ENCODE data around the gene FAM193A. TPM values are rescaled to one million over a fixed set of nuclear protein-coding genes. Genes with fewer than 3 reads are reported as not detected.

FAM193A gene
- total and polyA plus RNA-seq, 2 donors (not counting 1 experiment from before 2014, with no cell fraction given) = 16.0 to 62.7 TPM

- TF ChIP-seq CTCF (IDR thresholded peaks at IDR 0.05) (no peak), EZH2 (IDR thresholded peaks at IDR 0.05; ENCODE audit: borderline replicate concordance, insufficient read depth, low read depth, low read length, poor library complexity, severe bottlenecking) (no peak)
- Histone ChIP-seq H3K36me3 (replicated peaks in 1 of 2; ENCODE audit: control extremely low read depth in 1 of 2, control insufficient read depth in 1 of 2, extremely low read depth in 1 of 2, insufficient read depth in 2 of 2, low read length in 1 of 2) (peaks cover 4 to 57% of the 10 kb centered on the region in 2 experiments), H3K9me3 (ENCODE audit: control extremely low read depth in 1 of 3, control insufficient read depth in 2 of 3, insufficient read depth in 1 of 3, low read length in 2 of 3) (no peaks in the 10 kb centered on the region), H3K4me3 (ENCODE audit: control extremely low read depth in 1 of 5, extremely low read depth in 1 of 5, insufficient read depth in 1 of 5, low read depth in 2 of 5, low read length in 4 of 5) (no peak overlapping the region), H3K27ac (ENCODE audit: low read length in 2 of 2) (peak overlapping the region in 1 of 2 donors; percentile 2), H2AFZ (ENCODE audit: insufficient read depth, low read depth, low read length, poor library complexity, severe bottlenecking) (no peak overlapping the region), H3K27me3 (replicated peaks in 1 of 4; ENCODE audit: control extremely low read depth in 1 of 4, control insufficient read depth in 3 of 4, insufficient read depth in 4 of 4, low read length in 3 of 4) (no peaks in the 10 kb centered on the region), H3K4me1 (ENCODE audit: control insufficient read depth in 2 of 2, insufficient read depth in 2 of 2, low read length in 2 of 2) (peaks cover 27 to 36% of the 10 kb centered on the region in 2 donors), H4K20me1 (ENCODE audit: control insufficient read depth, insufficient read depth, low read length, poor library complexity, severe bottlenecking) (peaks cover 16% of the 10 kb centered on the region), H3K9ac (ENCODE audit: low read length) (no peak overlapping the region), H3K4me2 (replicated peaks; ENCODE audit: low read depth, low read length, poor library complexity, severe bottlenecking) (no peak overlapping the region), H3K79me2 (ENCODE audit: control insufficient read depth, insufficient read depth, low read length) (peaks cover 25% of the 10 kb centered on the region)
- DNase-seq (no peak), ATAC-seq (ENCODE audit: low read depth) (no peak)
- Mint-ChIP-seq H3K9me3 (ENCODE audit: insufficient read depth) (no peaks in the 10 kb centered on the region), H3K4me3 (no peak overlapping the region), H3K27ac (peak overlapping the region; percentile 37), H3K27me3 (no peaks in the 10 kb centered on the region), H3K4me1 (peaks cover 39% of the 10 kb centered on the region)
- intact Hi-C loops (cut with micrococcal nuclease) = loop anchor here (10.0 kb wide), 1 partner anchor 301 kb away; no protein-coding TSS in a partner anchor
- ChIA-PET POLR2A (no interaction called here), CTCF (no interaction called here)
- 95% methylated on average over 18 of the region's 21 CpGs for WGBS (ENCODE audit: insufficient coverage)
These were observed 207.3 kb downstream of the FAM193A start for GRCh38 chr4:2743518-2744445.

All from B cell (primary cell).